Testis (tissue), 3 donors: ENCODE results near the gene DLL4. TPM values are rescaled to one million over a fixed set of nuclear protein-coding genes. Genes with fewer than 3 reads are reported as not detected.
"Not testable (repeated sequence)": the region's sequence is repeated elsewhere in the genome, so short reads cannot be mapped to it uniquely, and the experiment has no call there.

Source experiments
- DNase-seq: peaks from one replicate; pipeline ENCODE4 v3.0.0-alpha.2; 2019
- H3K27ac ChIP-seq, 2 donors: fragments of 200-600 bp; sonication (generic); one replicate each; pipeline ENCODE4 v1.5.1; 2019
- H3K27me3 ChIP-seq: fragments of 200-600 bp; sonication (generic); one replicate; pipeline ENCODE4 v1.5.1; 2019
- H3K36me3 ChIP-seq: fragments of 200-600 bp; sonication (generic); one replicate; pipeline ENCODE4 v1.5.1; 2017; ENCODE audit warnings: low read depth; ENCODE audit errors: missing control alignments
- H3K4me1 ChIP-seq: fragments of 200-600 bp; sonication (generic); one replicate; pipeline ENCODE4 v1.5.1; 2019
- H3K4me3 ChIP-seq, 2 donors: fragments of 200-600 bp; sonication (generic); one replicate each; pipeline ENCODE4 v1.5.1; 2017 to 2019
- H3K9me3 ChIP-seq: fragments of 200-600 bp; sonication (generic); one replicate; pipeline ENCODE4 v1.5.1; 2017
- POLR2A ChIP-seq: fragments of 450-650 bp; IDR thresholded peaks from one replicate; pipeline ENCODE4 v1.6.1; 2017; ENCODE audit warnings: antibody characterized with exemption, mild to moderate bottlenecking, moderate library complexity
- WGBS, 2 donors: methylation state at CpG; one replicate each; pipeline ENCODE4 v1.1.5; 2018; 5-methylcytosine and 5-hydroxymethylcytosine counted together
- intact Hi-C: fragments of 100-400 bp; cut with DNase I; formaldehyde crosslinking; loops from one replicate; pipeline ENCODE4 v1.15.1; 2023; ENCODE audit warnings: low total_unique reads
- polyA plus RNA-seq: library from polyadenylated mRNA; stranded (reverse); fragments of 350-450 nt; fragmentation: Illumina TruSeq; extraction: RNeasy Lipid Tissue Mini Kit (QIAGEN cat#74804); gene quantifications from one replicate; pipeline ENCODE4 v1.2.3, GENCODE V29; 2014; ENCODE audit warnings: low read depth, low replicate concordance; ENCODE audit not compliant: insufficient read depth
- total RNA-seq, 2 donors: library from RNA; depleted of rRNA; stranded (reverse); fragments of >200 nt; gene quantifications; one replicate each; pipeline ENCODE4 v1.2.3, GENCODE V29; 2016
- TF ChIP-seq, protein P1 (sequence below), 3 experiments: fragments of 450-650 bp in 2 of 3; fragments of 200-600 bp in 1 of 3; sonication (generic) in 1 of 3; IDR thresholded peaks; one replicate each; pipeline ENCODE4 v1.5.1; 2016 to 2019; ENCODE audit warnings: antibody characterized with exemption in 3 of 3, mild to moderate bottlenecking in 2 of 3, moderate library complexity in 1 of 3

DLL4 gene
- total and polyA plus RNA-seq, 3 donors from 2014 or later: 2.0 to 3.9 (median 3.5) TPM

DNA sequence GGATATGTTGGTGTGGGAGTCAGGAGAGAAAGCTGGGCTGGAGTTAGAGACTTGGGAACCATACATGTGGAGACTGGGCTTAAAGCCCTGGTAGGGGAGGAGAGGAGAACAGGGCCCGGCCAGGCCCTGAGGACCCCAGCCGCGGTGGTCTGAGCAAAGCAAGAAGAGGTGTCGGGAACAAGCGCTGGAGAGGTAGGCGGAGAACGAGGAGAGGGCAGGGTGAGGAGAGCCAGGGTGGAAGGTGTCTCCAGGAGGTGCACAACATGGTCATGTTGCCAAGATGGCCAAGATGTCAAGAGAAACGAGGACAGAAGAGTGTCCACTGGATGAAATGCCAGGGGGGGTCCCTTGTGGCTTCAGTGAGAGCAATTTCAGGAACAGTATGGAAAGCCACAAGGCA is 29.6 kb downstream of the DLL4 start:
- TF ChIP-seq, protein P1, sequence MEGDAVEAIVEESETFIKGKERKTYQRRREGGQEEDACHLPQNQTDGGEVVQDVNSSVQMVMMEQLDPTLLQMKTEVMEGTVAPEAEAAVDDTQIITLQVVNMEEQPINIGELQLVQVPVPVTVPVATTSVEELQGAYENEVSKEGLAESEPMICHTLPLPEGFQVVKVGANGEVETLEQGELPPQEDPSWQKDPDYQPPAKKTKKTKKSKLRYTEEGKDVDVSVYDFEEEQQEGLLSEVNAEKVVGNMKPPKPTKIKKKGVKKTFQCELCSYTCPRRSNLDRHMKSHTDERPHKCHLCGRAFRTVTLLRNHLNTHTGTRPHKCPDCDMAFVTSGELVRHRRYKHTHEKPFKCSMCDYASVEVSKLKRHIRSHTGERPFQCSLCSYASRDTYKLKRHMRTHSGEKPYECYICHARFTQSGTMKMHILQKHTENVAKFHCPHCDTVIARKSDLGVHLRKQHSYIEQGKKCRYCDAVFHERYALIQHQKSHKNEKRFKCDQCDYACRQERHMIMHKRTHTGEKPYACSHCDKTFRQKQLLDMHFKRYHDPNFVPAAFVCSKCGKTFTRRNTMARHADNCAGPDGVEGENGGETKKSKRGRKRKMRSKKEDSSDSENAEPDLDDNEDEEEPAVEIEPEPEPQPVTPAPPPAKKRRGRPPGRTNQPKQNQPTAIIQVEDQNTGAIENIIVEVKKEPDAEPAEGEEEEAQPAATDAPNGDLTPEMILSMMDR (IDR thresholded peaks at IDR 0.05): no peak
- H3K27ac ChIP-seq: no peak overlapping the region
- H3K4me1 ChIP-seq: peaks cover 4% of the 10 kb centered on the region
- H3K4me3 ChIP-seq: no peak overlapping the region
- no peaks in the 10 kb centered on the region for H3K36me3 ChIP-seq
- intact Hi-C loops: no loop called here
- H3K9me3 ChIP-seq: no peaks in the 10 kb centered on the region
- no peaks in the 10 kb centered on the region for H3K27me3 ChIP-seq
- 93 to 94% methylated on average over 7 to 8 of the region's 8 CpGs for WGBS, 2 donors
- no peak for DNase-seq

DNA sequence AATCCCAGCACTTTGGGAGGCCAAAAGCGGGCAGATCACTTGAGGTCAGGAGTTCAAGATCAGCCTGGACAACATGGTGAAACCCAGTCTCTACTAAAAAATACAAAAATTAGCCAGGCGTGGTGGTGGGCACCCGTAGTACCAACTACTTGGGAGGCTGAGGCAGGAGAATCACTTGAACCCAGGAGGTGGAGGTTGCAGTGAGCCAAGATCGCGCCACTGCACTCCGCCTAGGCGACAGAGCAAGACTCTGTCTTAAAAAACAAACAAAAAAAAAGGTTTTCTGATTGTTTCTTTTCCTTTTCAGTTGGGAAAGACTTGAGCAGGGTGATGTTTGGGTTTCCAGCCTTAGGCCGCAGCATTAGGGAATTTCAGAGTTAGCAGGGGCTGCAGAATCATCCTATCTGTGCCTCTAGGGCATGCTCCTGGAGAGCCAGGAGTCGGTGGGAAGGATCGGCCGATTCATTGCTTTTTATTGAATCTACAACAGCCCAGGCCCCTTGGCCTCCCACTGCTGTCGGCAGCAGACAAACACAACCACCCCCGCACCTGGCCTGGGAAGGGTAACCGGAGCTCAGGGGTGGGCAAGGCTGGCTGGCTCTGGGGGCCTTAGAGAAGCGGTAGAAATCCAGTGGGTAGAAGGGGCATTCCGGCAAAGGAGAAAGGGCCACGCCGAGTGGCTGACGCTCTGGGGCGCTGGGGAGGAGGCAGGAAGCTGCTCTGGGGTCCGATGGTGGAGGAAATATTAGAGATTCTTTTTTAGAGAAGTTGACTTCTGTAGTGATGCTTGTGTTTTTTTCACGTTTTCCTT is 30.4 kb downstream of the DLL4 start:
- intact Hi-C loops: no loop called here
- no peaks in the 10 kb centered on the region for H3K9me3 ChIP-seq

DNA sequence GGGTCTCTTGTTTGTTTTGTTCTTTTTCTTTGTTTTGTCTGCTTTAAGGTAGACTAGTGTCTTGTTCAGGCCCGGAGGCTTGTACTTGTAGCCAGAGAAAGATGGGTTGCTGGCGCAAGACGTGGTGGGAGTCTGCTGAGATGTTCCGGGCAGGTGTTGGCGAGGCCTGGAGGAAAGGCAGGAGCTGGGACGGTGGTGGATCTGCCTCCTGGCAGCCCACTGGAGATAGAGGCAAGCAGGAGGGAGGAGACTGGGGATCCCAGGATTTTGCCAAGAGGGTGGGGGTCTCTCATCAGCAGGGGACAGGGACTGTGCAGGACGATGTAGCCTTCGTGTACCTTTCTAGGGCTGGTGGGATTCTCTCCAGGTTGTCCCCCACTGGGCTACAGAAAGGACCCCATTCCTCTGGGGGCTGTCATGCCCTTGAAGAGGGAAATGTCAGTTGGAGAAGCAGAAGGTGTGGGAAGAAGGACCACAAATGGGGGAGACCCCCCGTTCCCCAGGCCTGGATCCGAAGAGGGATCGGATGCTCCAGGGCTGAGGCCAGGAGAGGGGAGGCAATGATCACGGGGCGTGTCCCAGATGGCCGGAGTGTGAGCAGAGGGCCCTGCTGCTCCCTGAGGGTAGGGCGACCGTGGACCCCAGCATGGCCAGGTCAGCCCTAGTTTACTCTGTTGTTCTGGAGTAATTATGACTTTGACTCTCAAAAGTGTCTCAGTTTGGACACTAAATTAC is 31.2 kb downstream of the DLL4 start:
- Histone ChIP-seq H3K27ac (no peak overlapping the region), H3K36me3 (no peaks in the 10 kb centered on the region), H3K9me3 (no peaks in the 10 kb centered on the region), H3K27me3 (no peaks in the 10 kb centered on the region), H3K4me1 (no peaks in the 10 kb centered on the region), H3K4me3 (no peak overlapping the region)
- TF ChIP-seq, protein P1 (IDR thresholded peaks at IDR 0.05): no peak
- no peak for TF ChIP-seq POLR2A
- no peak for DNase-seq
- intact Hi-C loops: no loop called here
- WGBS, 2 donors: 91 to 93% methylated on average over 16 of the region's 16 CpGs

More for the DNA sequence above, 30.4 kb downstream of the DLL4 start:
- Histone ChIP-seq H3K4me3 (no peak overlapping the region), H3K36me3 (no peaks in the 10 kb centered on the region), H3K27ac (no peak overlapping the region), H3K4me1 (no peaks in the 10 kb centered on the region), H3K27me3 (no peaks in the 10 kb centered on the region)
- 88 to 90% methylated on average over 22 of the region's 22 CpGs for whole genome bisulfite sequencing, 2 donors
- TF ChIP-seq, protein P1 (IDR thresholded peaks at IDR 0.05): no peak
- no peak for TF ChIP-seq POLR2A
- no peak for DNase-seq

DNA sequence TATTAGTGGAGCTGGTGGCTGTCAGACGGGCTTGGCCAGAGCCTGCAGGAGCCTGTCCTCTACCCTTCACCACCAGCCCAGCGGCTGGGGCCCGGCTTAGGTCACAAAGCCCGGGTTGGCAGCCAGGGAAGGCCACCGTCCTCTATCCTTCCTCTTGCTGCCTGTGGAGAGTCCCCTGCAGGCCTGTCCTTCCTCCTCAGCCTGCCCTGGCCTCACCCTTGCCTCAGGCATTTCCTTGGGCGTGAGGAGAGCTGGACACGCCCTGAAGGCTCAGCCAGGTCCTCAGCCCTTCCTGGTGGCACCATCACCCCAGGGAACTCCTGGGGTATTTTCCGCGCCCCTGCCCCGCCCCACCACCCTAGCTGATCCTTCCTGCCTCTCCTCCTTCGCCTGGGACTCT is 31.8 kb downstream of the DLL4 start:
- TF ChIP-seq, protein P1 (IDR thresholded peaks at IDR 0.05): no peak
- no peak for TF ChIP-seq POLR2A
- Histone ChIP-seq H3K4me1 (peaks cover 4% of the 10 kb centered on the region), H3K9me3 (no peaks in the 10 kb centered on the region), H3K27ac (no peak overlapping the region), H3K4me3 (no peak overlapping the region), H3K36me3 (no peaks in the 10 kb centered on the region), H3K27me3 (no peaks in the 10 kb centered on the region)
- 74 to 86% methylated on average over 11 of the region's 11 CpGs for WGBS, 2 donors
- no peak for DNase-seq
- intact Hi-C loops: no loop called here

DNA sequence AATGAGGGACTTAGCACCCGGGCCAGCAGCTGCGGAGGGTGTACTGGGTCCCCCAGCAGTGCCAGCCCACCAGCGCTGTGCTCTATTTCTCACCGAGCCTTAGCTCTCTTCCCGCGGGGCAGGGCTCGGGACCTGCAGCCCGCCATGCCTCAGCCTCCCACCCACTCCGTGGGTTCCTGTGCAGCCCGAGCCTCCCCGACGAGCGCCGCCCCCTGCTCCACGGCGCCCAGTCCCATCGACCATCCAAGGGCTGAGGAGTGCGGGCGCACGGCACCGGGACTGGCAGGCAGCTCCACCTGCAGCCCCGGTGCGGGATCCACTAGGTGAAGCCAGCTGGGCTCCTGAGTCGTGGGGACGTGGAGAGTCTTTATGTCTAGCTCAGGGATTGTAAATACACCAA is 32.6 kb downstream of the DLL4 start:
- H3K9me3 ChIP-seq, H3K27ac ChIP-seq, H3K27me3 ChIP-seq, H3K4me1 ChIP-seq, intact Hi-C loops, DNase-seq, H3K36me3 ChIP-seq: not testable (repeated sequence)
- 80% methylated on average over 25 of the region's 25 CpGs; no CpG with 5 or more reads in 1 of the 2 donors for WGBS, 2 donors
- H3K4me3 ChIP-seq: peak overlapping the region in 1 of 2 donors; percentile 10

DNA sequence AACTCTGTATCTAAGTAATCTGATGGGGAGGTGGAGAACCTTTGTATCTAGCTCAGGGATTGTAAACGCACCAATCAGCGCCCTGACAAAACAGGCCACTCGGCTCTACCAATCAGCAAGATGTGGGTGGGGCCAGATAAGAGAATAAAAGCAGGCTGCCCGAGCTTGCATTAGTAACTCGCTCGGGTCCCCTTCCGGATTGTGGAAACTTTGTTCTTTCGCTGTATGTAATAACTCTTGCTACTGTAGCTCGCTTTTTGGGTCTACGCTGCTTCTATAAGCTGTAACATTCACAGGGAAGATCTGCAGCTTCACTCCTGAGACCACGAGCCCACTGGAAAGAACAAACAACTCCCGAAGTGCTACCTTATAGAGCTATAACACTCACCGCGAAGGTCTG is 33.2 kb downstream of the DLL4 start:
- H3K36me3 ChIP-seq, H3K4me1 ChIP-seq, H3K9me3 ChIP-seq, H3K27ac ChIP-seq, intact Hi-C loops, H3K27me3 ChIP-seq: not testable (repeated sequence)
- WGBS, 2 donors: 65 to 68% methylated on average over 14 of the region's 14 CpGs
- DNase-seq: peak; percentile 74
- H3K4me3 ChIP-seq: peak overlapping the region in 1 of 2 donors; percentile 23
